Gastrocnemius medialis (tissue), 4 donors: ENCODE data around the gene CAMSAP1.

Source experiments
- CTCF ChIP-seq, 5 experiments: fragments of 450-650 bp in 3 of 5; fragments of 200-600 bp in 2 of 5; sonication (generic) in 2 of 5; IDR thresholded peaks in 4 of 5; conservative IDR thresholded peaks in 1 of 5; 1 replicate in 4 of 5; 2 replicates in 1 of 5; pipeline ENCODE4 v1.5.1; 2016 to 2019; ENCODE audit warnings: antibody characterized with exemption in 5 of 5, mild to moderate bottlenecking in 3 of 5, moderate library complexity in 3 of 5
- POLR2A ChIP-seq, 2 donors: fragments of 450-650 bp; IDR thresholded peaks; one replicate each; pipeline ENCODE4 v1.6.1; 2017; ENCODE audit warnings: antibody characterized with exemption in 2 of 2, mild to moderate bottlenecking in 2 of 2, moderate library complexity in 2 of 2

GRCh38 chr9:135902655-135903357 is 4.5 kb downstream of the CAMSAP1 start:
- no peak for TF ChIP-seq POLR2A (IDR thresholded peaks at IDR 0.05)
- TF ChIP-seq CTCF (IDR thresholded peaks at IDR 0.05 in 4 of 5, conservative IDR thresholded peaks at IDR 0.05 in 1 of 5), result no peak
